ENCODE results near the gene PNPLA5. TPM values are rescaled to one million over a fixed set of nuclear protein-coding genes. Genes with fewer than 3 reads are reported as not detected.

PNPLA5 gene
- total and polyA plus RNA-seq, 2 of the 13 experiments (the other 11 are each of a cell fraction or from before 2014, with no cell fraction given): not detected

DNA sequence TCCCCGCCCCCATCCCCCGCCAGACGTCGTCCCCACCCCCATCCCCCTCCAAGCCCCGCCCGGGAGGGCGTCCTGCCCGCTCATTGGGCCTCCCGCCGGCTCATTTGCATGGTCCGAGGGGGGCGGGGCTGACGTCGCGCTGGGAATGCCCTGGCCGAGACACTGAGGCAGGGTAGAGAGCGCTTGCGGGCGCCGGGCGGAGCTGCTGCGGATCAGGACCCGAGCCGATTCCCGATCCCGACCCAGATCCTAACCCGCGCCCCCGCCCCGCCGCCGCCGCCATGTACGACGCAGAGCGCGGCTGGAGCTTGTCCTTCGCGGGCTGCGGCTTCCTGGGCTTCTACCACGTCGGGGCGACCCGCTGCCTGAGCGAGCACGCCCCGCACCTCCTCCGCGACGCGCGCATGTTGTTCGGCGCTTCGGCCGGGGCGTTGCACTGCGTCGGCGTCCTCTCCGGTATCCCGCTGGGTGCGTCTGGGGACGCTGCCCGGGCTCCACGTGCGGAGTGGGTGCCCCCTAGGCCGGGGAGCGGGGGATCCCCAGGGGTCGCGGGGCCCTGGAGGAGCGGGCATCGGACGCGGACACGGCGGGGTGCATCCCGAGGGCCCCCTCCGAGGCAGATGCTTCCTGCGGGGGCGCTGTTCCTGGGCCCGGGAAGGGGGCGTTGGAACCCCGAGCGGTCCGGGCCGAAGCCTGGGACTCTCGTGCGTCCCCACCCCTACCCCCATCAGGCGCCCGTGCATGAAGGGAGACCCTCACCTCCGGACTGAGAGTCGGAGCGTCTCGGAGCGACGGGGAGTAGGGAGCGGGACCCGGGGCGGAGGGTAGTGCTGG lies 32.0 kb upstream of the PNPLA5 start, which contains the start of gene PNPLA3 (continued):
- TF ChIP-seq ZNF224 (CRISPR knock-in tag; IDR thresholded peaks at IDR 0.05) (peak; percentile 31; the same call in 1 of the 2 replicates), ZNF775 (CRISPR knock-in tag; IDR thresholded peaks at IDR 0.05; ENCODE audit: borderline replicate concordance) (0 out of 2 replicates have a peak, but pooled peaks have one; percentile 33), RCOR2 (CRISPR knock-in tag; IDR thresholded peaks at IDR 0.05) (no peak), ARNTL (CRISPR knock-in tag; IDR thresholded peaks at IDR 0.05) (peak; percentile 58; the same call in 1 of the 2 replicates), ZNF766 (CRISPR knock-in tag; IDR thresholded peaks at IDR 0.05; ENCODE audit: borderline replicate concordance) (0 out of 2 replicates have a peak, but pooled peaks have one; percentile 44), MAFG (CRISPR knock-in tag; IDR thresholded peaks at IDR 0.05) (no peak), TOE1 (CRISPR knock-in tag; IDR thresholded peaks at IDR 0.05) (peak; percentile 28; the same call in 1 of the 2 replicates), ZSCAN29 (CRISPR knock-in tag; conservative IDR thresholded peaks at IDR 0.05) (peak; percentile 54; the same call in 1 of the 2 replicates), DNMT1 (CRISPR knock-in tag; IDR thresholded peaks at IDR 0.05) (0 out of 2 replicates have a peak, but pooled peaks have one; percentile 23), ZNF274 (CRISPR knock-in tag; IDR thresholded peaks at IDR 0.05) (peak; percentile 85), ZNF44 (CRISPR knock-in tag; IDR thresholded peaks at IDR 0.05) (no peak), ZNF761 (CRISPR knock-in tag; conservative IDR thresholded peaks at IDR 0.05) (peak; percentile 31; the same call in 1 of the 2 replicates)
- TF ChIP-seq, protein P1, sequence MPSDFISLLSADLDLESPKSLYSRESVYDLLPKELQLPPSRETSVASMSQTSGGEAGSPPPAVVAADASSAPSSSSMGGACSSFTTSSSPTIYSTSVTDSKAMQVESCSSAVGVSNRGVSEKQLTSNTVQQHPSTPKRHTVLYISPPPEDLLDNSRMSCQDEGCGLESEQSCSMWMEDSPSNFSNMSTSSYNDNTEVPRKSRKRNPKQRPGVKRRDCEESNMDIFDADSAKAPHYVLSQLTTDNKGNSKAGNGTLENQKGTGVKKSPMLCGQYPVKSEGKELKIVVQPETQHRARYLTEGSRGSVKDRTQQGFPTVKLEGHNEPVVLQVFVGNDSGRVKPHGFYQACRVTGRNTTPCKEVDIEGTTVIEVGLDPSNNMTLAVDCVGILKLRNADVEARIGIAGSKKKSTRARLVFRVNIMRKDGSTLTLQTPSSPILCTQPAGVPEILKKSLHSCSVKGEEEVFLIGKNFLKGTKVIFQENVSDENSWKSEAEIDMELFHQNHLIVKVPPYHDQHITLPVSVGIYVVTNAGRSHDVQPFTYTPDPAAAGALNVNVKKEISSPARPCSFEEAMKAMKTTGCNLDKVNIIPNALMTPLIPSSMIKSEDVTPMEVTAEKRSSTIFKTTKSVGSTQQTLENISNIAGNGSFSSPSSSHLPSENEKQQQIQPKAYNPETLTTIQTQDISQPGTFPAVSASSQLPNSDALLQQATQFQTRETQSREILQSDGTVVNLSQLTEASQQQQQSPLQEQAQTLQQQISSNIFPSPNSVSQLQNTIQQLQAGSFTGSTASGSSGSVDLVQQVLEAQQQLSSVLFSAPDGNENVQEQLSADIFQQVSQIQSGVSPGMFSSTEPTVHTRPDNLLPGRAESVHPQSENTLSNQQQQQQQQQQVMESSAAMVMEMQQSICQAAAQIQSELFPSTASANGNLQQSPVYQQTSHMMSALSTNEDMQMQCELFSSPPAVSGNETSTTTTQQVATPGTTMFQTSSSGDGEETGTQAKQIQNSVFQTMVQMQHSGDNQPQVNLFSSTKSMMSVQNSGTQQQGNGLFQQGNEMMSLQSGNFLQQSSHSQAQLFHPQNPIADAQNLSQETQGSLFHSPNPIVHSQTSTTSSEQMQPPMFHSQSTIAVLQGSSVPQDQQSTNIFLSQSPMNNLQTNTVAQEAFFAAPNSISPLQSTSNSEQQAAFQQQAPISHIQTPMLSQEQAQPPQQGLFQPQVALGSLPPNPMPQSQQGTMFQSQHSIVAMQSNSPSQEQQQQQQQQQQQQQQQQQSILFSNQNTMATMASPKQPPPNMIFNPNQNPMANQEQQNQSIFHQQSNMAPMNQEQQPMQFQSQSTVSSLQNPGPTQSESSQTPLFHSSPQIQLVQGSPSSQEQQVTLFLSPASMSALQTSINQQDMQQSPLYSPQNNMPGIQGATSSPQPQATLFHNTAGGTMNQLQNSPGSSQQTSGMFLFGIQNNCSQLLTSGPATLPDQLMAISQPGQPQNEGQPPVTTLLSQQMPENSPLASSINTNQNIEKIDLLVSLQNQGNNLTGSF (CRISPR knock-in tag; IDR thresholded peaks at IDR 0.05): 0 out of 2 replicates have a peak, but pooled peaks have one; percentile 28
- TF ChIP-seq, protein P2, sequence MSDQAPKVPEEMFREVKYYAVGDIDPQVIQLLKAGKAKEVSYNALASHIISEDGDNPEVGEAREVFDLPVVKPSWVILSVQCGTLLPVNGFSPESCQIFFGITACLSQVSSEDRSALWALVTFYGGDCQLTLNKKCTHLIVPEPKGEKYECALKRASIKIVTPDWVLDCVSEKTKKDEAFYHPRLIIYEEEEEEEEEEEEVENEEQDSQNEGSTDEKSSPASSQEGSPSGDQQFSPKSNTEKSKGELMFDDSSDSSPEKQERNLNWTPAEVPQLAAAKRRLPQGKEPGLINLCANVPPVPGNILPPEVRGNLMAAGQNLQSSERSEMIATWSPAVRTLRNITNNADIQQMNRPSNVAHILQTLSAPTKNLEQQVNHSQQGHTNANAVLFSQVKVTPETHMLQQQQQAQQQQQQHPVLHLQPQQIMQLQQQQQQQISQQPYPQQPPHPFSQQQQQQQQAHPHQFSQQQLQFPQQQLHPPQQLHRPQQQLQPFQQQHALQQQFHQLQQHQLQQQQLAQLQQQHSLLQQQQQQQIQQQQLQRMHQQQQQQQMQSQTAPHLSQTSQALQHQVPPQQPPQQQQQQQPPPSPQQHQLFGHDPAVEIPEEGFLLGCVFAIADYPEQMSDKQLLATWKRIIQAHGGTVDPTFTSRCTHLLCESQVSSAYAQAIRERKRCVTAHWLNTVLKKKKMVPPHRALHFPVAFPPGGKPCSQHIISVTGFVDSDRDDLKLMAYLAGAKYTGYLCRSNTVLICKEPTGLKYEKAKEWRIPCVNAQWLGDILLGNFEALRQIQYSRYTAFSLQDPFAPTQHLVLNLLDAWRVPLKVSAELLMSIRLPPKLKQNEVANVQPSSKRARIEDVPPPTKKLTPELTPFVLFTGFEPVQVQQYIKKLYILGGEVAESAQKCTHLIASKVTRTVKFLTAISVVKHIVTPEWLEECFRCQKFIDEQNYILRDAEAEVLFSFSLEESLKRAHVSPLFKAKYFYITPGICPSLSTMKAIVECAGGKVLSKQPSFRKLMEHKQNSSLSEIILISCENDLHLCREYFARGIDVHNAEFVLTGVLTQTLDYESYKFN (CRISPR knock-in tag; conservative IDR thresholded peaks at IDR 0.05): peak; percentile 32; the same call in 1 of the 2 replicates
- TF ChIP-seq, protein P3, sequence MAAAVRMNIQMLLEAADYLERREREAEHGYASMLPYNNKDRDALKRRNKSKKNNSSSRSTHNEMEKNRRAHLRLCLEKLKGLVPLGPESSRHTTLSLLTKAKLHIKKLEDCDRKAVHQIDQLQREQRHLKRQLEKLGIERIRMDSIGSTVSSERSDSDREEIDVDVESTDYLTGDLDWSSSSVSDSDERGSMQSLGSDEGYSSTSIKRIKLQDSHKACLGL (CRISPR knock-in tag; IDR thresholded peaks at IDR 0.05): peak; percentile 89
- TF ChIP-seq, protein P4, sequence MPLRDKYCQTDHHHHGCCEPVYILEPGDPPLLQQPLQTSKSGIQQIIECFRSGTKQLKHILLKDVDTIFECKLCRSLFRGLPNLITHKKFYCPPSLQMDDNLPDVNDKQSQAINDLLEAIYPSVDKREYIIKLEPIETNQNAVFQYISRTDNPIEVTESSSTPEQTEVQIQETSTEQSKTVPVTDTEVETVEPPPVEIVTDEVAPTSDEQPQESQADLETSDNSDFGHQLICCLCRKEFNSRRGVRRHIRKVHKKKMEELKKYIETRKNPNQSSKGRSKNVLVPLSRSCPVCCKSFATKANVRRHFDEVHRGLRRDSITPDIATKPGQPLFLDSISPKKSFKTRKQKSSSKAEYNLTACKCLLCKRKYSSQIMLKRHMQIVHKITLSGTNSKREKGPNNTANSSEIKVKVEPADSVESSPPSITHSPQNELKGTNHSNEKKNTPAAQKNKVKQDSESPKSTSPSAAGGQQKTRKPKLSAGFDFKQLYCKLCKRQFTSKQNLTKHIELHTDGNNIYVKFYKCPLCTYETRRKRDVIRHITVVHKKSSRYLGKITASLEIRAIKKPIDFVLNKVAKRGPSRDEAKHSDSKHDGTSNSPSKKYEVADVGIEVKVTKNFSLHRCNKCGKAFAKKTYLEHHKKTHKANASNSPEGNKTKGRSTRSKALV (CRISPR knock-in tag; IDR thresholded peaks at IDR 0.05): peak; percentile 87

Measured in HepG2 (cell line).